G401.6 (cell line): ENCODE results near the gene CT47A7.
"Not testable (repeated sequence)": the region's sequence is repeated elsewhere in the genome, so short reads cannot be mapped to it uniquely, and the experiment has no call there.

Experiments used
- FAIRE-seq: peaks from 2 replicates; lab custom pipeline; 2012; peaks lifted over from hg19 to GRCh38; lab: Jason Lieb, UNC

The CT47A7 gene

GRCh38 chrX:120956500-120956899, at the start of gene CT47A7:
CT47A7 (minus strand) TSS chrX:120956600; CDS start chrX:120956345, 255 bp downstream.
- FAIRE-seq: not testable (repeated sequence)

GRCh38 chrX:121000589-121000988, 44.2 kb upstream of the CT47A7 start:
- no peak for FAIRE-seq

- peak; percentile 3 for FAIRE-seq
Measured at GRCh38 chrX:120999413-120999812, 43.0 kb upstream of the CT47A7 start.

GRCh38 chrX:120985660-120986059, 29.3 kb upstream of the CT47A7 start, which contains the start of gene CT47A1:
CT47A1 (minus strand) TSS chrX:120985760; CDS start chrX:120985529, 231 bp downstream.
- not testable (repeated sequence) for FAIRE-seq
